Posterior vena cava (tissue), 2 donors: ENCODE results near the gene PLXDC2. TPM values are rescaled to one million over a fixed set of nuclear protein-coding genes. Genes with fewer than 3 reads are reported as not detected.

ENCODE experiments used
- DNase-seq: peaks from one replicate; pipeline ENCODE4 v3.0.0-alpha.2; 2020; ENCODE audit warnings: low spot score
- intact Hi-C, 2 donors: fragments of 100-400 bp; cut with DNase I; formaldehyde crosslinking; loops; one replicate each; pipeline versions ENCODE4 v1.14.1 to v1.14.2; 2022 to 2023
- total RNA-seq, 2 donors: library from RNA; stranded (reverse); fragmentation: NEBNext Ultra II Directional; extraction: Animal tissue kit (Norgen Biotek cat#: 25700); gene quantifications; one replicate each; pipeline ENCODE4 v1.2.1, GENCODE V29; 2021
- donor health status: DM: yes; HTN: yes; CAD: no.
- donor health status: DM: yes; HTN: yes; CAD: no.

The PLXDC2 gene
- total RNA-seq, 2 donors from 2014 or later = 79.3 to 101 TPM

DNA sequence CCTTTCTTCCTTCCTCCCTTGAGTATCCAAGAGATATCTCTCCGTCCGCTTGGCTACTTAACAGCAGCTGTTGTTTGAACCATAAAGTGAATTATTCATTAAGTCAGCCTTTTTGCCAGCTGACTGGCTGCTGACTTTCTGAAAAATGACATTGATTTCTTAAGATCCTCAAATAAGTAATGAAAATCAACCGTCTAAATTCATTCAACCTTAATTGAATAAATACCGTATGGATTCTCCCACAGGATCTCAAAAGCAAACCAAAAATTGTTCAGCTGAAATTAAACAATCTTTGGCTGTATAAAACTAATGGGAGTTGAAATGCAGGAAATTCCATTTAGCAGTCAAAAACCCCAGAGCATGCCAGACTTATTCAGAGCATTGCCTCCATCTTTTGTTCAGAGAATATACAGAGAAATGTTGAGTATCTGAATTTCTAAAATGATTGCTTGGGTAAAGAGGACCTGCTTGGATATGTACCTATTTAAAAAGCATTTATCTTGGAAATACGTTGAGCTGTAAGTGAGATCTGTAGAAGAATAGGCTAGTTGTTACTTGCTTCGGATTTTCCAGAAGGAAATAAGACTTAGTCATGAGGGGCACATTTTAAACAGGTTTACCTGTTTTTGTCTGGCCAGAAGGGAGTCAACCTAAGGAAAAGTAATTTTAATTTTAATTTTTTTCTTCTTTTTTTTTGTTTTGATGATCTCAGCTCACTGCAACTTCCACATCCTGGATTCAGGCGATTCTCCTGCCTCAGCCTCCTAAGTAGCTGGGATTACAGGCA is 136.2 kb downstream of the PLXDC2 start:
- DNase-seq = no peak
- intact Hi-C loops = no loop called here

DNA sequence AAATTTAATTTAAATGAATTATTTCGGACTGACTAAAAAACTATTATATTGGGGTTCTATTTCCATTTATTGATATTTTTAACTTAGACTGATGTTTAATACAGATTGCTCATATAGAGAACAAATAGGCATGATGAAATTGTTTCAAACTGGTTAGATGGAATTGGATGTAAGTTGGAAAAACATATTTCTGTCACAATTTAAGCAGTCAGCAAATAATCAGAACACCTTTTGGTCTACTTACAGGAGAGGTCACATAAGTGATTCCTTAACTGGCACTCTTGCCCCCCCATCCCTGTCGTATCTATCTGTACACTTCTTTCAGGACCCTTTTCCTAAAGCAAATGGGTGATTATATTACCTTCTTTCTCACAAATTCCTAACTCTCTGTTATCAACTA is 138.4 kb downstream of the PLXDC2 start:
- intact Hi-C loops = no loop called here
- no peak for DNase-seq

DNA sequence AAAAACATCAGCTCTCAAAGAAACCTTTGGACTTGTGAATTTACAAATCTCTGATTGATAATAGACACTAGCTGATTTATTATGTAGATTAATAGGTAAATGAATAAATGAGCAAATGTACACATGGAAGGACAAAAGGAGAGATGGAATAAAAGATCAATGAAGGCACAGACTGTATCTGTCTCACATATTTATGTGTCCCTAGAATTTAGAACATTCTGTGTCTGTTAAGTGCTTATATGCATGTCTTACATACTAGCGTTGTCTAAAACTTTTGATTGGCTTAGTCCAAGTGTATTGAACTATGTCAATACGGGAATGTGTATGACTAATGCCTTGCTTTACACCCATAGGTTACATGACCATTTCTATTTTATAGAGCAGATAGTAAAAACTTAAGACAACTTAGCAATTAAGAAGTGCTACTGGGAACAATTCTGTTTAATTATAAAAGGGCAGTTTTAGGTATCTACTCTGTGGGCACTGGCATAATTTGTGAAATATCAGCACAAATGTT is 140.3 kb downstream of the PLXDC2 start:
- no peak for DNase-seq
- intact Hi-C loops = no loop called here

DNA sequence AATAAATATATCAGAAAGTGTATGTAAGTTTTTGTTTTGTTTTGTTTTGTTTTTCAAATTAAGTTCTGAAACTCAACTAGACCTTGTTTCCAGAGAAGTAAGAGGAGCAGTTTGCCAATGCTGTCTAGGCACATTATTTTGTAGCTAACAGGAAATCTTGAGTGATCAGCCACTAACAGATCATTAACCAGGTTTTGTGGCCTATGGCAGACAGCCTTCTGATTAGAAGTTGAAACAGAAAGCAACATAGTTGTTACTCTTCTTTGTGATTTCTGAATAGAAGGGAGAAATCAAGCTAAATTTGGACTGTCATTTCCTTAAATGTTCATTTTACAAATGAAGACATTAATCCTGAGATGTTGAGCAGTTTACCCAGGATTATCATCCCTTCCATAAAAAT is 142.6 kb downstream of the PLXDC2 start:
- no peak for DNase-seq
- intact Hi-C loops = no loop called here

GRCh38 chr10:19961076-19962053 is 145.1 kb downstream of the PLXDC2 start:
- intact Hi-C loops = no loop called here
- no peak for DNase-seq

DNA sequence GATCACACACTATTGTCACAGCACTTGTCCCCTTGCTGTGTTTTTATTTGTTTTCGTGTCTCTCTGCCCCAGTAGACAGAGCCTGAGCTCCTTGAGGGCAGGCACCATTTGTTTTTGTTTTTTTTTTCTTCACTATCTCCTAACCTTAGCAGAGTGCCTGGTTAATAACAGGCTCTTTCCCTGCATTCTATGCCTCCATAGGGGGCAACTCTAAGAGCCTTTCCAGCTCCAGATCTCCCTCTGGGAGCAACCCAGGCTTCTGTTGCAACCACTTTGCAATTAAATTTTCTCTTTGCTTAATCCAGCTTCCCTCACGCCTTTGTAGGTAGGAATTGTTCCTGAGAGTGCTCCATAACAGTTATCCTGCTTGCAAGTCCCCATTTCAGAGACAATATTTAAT is 148.4 kb downstream of the PLXDC2 start:
- intact Hi-C loops = no loop called here

GRCh38 chr10:19966751-19967150 is 150.5 kb downstream of the PLXDC2 start:
- DNase-seq = no peak
- intact Hi-C loops = no loop called here

More for the DNA sequence above, 148.4 kb downstream of the PLXDC2 start:
- no peak for DNase-seq

DNA sequence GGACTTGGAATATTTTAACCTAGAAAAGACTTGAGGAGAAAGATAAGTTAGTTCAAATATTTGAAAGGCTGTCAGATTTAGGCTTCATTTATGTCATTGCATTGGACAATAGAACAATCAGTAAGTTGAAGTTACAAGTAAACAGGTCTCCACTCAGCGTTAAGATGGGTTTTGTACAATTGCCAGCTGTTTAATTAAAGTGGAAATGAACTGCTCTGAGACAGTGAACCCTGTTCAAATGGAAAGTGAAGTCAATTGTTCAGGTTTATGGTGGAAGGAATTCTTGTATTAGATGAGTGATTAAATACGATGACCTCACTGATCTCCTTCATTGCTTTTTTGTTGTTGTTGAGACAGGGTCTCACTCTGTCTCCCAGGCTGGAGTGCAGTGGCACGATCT is 151.7 kb downstream of the PLXDC2 start:
- no peak for DNase-seq
- intact Hi-C loops = no loop called here

DNA sequence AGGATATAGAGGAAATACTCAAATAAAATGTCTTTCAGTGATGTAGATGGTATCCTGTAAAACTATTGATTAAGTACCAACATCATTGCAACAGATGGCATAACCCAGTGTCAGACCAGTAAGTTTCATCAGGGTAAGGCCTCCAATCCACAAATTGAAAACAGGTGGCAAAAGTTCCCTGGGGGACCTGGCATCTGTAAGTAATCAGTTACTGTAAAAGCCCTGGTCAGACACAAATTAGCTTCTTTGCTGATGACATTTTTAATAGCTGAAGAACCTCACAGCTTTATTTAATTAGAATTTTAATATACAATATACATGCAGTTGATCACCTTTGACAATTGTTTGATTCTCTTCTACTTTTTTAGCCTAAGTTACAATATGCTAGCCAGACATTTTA is 152.5 kb downstream of the PLXDC2 start:
- no peak for DNase-seq
- intact Hi-C loops = no loop called here

DNA sequence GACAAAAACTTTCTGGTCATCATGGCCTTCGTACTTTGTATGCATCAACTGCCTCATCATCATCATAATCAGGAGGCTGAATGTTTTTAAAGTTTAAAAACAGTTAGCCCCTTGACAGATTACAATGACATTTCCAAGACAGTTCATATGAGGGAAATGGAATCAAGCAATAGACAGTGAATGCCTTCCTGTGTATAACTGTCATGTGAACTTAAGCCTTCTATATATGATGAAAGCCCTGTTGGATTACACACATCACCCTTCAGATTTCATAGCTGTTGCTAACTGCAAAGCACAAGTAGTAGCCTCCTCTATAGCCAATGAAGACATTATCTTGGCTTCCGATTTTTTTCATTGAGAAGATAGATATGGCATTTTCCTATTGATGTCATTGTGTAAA is 154.0 kb downstream of the PLXDC2 start:
- no peak for DNase-seq
- intact Hi-C loops = no loop called here

DNA sequence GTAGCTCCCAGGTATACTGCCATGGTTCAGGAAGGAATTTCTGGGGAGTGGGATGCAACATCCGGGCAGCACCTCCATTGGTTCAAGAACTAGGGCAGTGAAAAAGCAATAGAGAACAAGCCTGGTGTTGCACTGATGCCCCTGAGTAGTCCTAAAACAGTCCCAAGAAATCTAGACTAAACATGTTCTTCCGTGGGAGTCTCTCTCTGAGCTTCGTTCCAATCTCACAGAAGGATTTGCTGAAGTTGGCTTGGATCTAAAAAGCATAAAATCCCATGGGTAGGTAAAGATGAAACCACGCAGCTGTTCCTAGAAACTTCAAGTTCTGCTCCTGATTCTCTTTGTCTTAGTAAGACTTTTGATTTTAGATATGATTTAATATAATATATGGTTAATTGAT is 154.5 kb downstream of the PLXDC2 start:
- intact Hi-C loops = no loop called here
- DNase-seq = no peak

DNA sequence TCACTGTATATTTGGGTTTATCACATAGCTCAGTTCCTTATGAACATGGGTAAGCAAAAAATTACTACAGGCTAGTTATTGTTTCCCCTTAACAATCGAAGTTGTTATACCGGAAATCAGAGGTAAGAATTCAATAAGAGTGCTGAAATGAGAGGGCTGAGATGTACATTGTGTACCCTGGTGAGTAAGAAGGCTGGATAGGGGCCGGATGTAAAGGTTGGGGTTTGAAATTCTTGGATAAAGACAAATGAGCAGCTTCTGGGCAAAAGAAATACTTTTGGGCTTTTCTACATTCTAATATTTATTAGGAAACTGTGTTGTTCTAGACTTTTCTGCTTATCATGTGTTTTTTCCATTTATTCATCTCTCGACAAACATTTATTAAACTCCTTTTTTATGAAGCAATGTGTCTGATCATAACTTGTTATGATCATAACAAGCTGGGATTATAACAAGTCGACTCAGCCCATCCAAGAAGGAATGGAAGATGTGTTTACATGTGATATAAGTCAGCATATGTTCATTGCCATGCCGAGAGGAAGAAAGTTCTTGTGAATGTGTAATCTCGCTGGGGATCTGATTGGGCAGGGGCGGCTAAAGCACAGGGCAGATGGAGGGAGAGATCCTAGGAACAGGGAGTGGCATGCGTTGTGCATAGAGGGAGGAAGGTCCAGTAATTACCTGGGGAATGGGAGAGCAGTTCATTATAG is 155.3 kb downstream of the PLXDC2 start:
- DNase-seq = no peak
- intact Hi-C loops = no loop called here

DNA sequence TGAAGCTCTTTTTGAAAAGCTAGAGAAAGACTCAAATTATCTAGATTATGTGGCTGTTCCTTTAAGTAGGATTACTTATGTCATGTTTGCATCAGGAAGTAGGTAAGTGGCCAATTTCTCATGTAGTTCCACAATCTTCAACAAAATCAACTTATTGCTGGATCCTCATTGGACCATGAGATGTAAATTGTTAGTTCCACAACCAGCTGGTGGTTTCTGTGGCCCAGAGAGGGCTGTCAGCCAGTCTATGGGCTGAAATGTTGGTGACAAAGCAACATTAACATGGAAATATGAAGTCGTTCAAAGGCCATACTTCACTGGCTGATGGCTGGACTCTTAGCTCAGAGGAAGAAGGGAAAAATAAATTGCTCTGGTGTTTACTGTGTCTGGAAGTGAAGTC is 157.9 kb downstream of the PLXDC2 start:
- intact Hi-C loops = no loop called here
- no peak for DNase-seq

DNA sequence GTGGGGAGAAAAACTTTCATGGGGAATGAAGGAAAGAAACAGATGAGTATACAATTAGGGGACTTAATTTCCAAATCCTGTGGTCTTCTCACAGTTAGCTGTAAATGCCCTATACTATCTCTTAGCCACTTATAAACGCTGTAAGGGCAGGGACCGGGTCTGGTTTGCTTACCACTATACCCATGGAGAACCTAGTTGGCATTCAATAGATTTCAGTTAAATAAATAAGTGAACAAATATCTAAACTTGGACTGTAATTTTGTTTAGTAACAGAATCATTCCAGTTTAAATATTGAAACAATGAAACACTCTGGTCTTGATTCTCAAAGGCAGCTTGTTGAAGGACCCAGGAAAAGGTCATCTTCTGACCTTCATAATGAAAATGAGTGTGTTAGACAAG is 158.3 kb downstream of the PLXDC2 start:
- no peak for DNase-seq
- intact Hi-C loops = no loop called here

GRCh38 chr10:19977097-19977521 is 160.9 kb downstream of the PLXDC2 start:
- intact Hi-C loops = no loop called here
- no peak for DNase-seq

- DNase-seq = no peak
- intact Hi-C loops = loop anchor here in 1 of 2 donors (10.0 kb wide), 1 partner anchor 45 kb away; no protein-coding TSS in a partner anchor
Measured at GRCh38 chr10:19979628-19980027, 163.4 kb downstream of the PLXDC2 start.

- no peak for DNase-seq
- intact Hi-C loops = loop anchor here in 1 of 2 donors (10.0 kb wide), 1 partner anchor 49 kb away; no protein-coding TSS in a partner anchor
Measured at GRCh38 chr10:19983880-19984565, 167.8 kb downstream of the PLXDC2 start.

GRCh38 chr10:19985745-19986144 is 169.5 kb downstream of the PLXDC2 start:
- DNase-seq = no peak
- intact Hi-C loops = loop anchor here in 1 of 2 donors (10.0 kb wide), 1 partner anchor 51 kb away; no protein-coding TSS in a partner anchor

GRCh38 chr10:19986591-19986990 is 170.4 kb downstream of the PLXDC2 start:
- intact Hi-C loops = loop anchor here in 1 of 2 donors (10.0 kb wide), 1 partner anchor 52 kb away; no protein-coding TSS in a partner anchor
- DNase-seq = no peak
